Activated naive CD4-positive, alpha-beta T cell treated with anti-CD3 and anti-CD28 coated beads for 36 hours (primary cell): ENCODE measurements around the gene FHAD1. TPM values are rescaled to one million over a fixed set of nuclear protein-coding genes. Genes with fewer than 3 reads are reported as not detected.
A peak's percentile ranks its signal among the peaks of the same experiment; 100 is the strongest.

Experiments used
- CTCF ChIA-PET: fragments of 350-600 bp; sonication (Branson Sonifier 250); formaldehyde crosslinking; loops from one replicate; lab custom pipeline; 2021; ENCODE audit warnings: antibody characterized with exemption; lab: Charles Lee
- DNase-seq: peaks from one replicate; pipeline ENCODE4 v3.0.0-alpha.2; 2020
- H3K27ac Mint-ChIP-seq: one replicate; pipeline ENCODE4 v1.8.0; 2021; ENCODE audit warnings: mild to moderate bottlenecking, mixed read lengths
- H3K27me3 Mint-ChIP-seq: one replicate; pipeline ENCODE4 v1.8.0; 2021; ENCODE audit warnings: low read depth, mixed read lengths
- H3K36me3 Mint-ChIP-seq: one replicate; pipeline ENCODE4 v1.8.0; 2021; ENCODE audit warnings: low read depth, mixed read lengths
- H3K4me1 Mint-ChIP-seq: one replicate; pipeline ENCODE4 v1.8.0; 2021; ENCODE audit warnings: low read depth, mixed read lengths
- H3K4me3 Mint-ChIP-seq: one replicate; pipeline ENCODE4 v1.8.0; 2021; ENCODE audit warnings: mild to moderate bottlenecking, moderate library complexity, mixed read lengths
- H3K9me3 Mint-ChIP-seq: one replicate; pipeline ENCODE4 v1.8.0; 2021; ENCODE audit warnings: mixed read lengths
- intact Hi-C: fragments of 100-400 bp; cut with micrococcal nuclease; formaldehyde crosslinking; loops from one replicate; pipeline ENCODE4 v1.15.1; 2023
- total RNA-seq, 2 experiments: library from RNA; stranded (reverse); gene quantifications; one replicate each; pipeline ENCODE4 v1.2.3, GENCODE V29; 2021

The FHAD1 gene
- total RNA-seq, 2 experiments from 2014 or later: 0.45 TPM; not detected in 1

- CTCF ChIA-PET: interaction anchor here (1.2 to 2.1 kb wide), 2 partner anchors 18 to 89 kb away, joined by 3 to 7 read pairs; no protein-coding TSS in a partner anchor
- Mint-ChIP-seq H3K4me3 (no peak overlapping the region), H3K27me3 (peaks cover 41% of the 10 kb centered on the region), H3K9me3 (no peaks in the 10 kb centered on the region), H3K27ac (no peak overlapping the region), H3K4me1 (peaks cover 10% of the 10 kb centered on the region), H3K36me3 (no peaks in the 10 kb centered on the region)
- DNase-seq: no peak
- intact Hi-C loops: no loop called here
These were observed 94.8 kb downstream of the FHAD1 start for GRCh38 chr1:15341634-15342407.

- Mint-ChIP-seq H3K4me3 (no peak overlapping the region), H3K4me1 (peaks cover 13% of the 10 kb centered on the region), H3K9me3 (no peaks in the 10 kb centered on the region), H3K27ac (no peak overlapping the region), H3K27me3 (peaks cover 47% of the 10 kb centered on the region), H3K36me3 (no peaks in the 10 kb centered on the region)
- intact Hi-C loops: no loop called here
- no peak for DNase-seq
- CTCF ChIA-PET: interaction anchor here (2.1 kb wide), 1 partner anchor 19 kb away, joined by 7 read pairs; no protein-coding TSS in a partner anchor
These were observed 95.5 kb downstream of the FHAD1 start for GRCh38 chr1:15342408-15342967.

GRCh38 chr1:15343099-15343498, 96.1 kb downstream of the FHAD1 start:
- H3K4me3 Mint-ChIP-seq: no peak overlapping the region

GRCh38 chr1:15343729-15344128, 96.7 kb downstream of the FHAD1 start:
- DNase-seq: no peak
- Mint-ChIP-seq H3K27ac (no peak overlapping the region), H3K4me3 (no peak overlapping the region), H3K9me3 (no peaks in the 10 kb centered on the region), H3K36me3 (no peaks in the 10 kb centered on the region), H3K27me3 (peaks cover 49% of the 10 kb centered on the region), H3K4me1 (peaks cover 13% of the 10 kb centered on the region)
- CTCF ChIA-PET: no interaction called here
- intact Hi-C loops: no loop called here

More at GRCh38 chr1:15343099-15343498, 96.1 kb downstream of the FHAD1 start:
- CTCF ChIA-PET: interaction anchor here (2.1 kb wide), 1 partner anchor 20 kb away, joined by 7 read pairs; no protein-coding TSS in a partner anchor
- Mint-ChIP-seq H3K9me3 (no peaks in the 10 kb centered on the region), H3K4me1 (peaks cover 13% of the 10 kb centered on the region), H3K27ac (no peak overlapping the region), H3K36me3 (no peaks in the 10 kb centered on the region), H3K27me3 (peaks cover 53% of the 10 kb centered on the region)
- intact Hi-C loops: no loop called here
- DNase-seq: no peak

- Mint-ChIP-seq H3K9me3 (no peaks in the 10 kb centered on the region), H3K27ac (no peak overlapping the region), H3K4me3 (no peak overlapping the region), H3K27me3 (peaks cover 51% of the 10 kb centered on the region), H3K4me1 (peaks cover 13% of the 10 kb centered on the region), H3K36me3 (no peaks in the 10 kb centered on the region)
- intact Hi-C loops: no loop called here
- CTCF ChIA-PET: no interaction called here
- no peak for DNase-seq
These were observed 97.4 kb downstream of the FHAD1 start for GRCh38 chr1:15344380-15344779.

- Mint-ChIP-seq H3K27me3 (peaks cover 51% of the 10 kb centered on the region), H3K9me3 (no peaks in the 10 kb centered on the region), H3K27ac (no peak overlapping the region), H3K36me3 (no peaks in the 10 kb centered on the region), H3K4me1 (peaks cover 13% of the 10 kb centered on the region), H3K4me3 (no peak overlapping the region)
- intact Hi-C loops: no loop called here
- CTCF ChIA-PET: no interaction called here
- DNase-seq: no peak
These were observed 98.0 kb downstream of the FHAD1 start for GRCh38 chr1:15344800-15345704.

- Mint-ChIP-seq H3K9me3 (no peaks in the 10 kb centered on the region), H3K4me3 (no peak overlapping the region), H3K27ac (no peak overlapping the region), H3K27me3 (peaks cover 51% of the 10 kb centered on the region), H3K36me3 (no peaks in the 10 kb centered on the region), H3K4me1 (peaks cover 13% of the 10 kb centered on the region)
- intact Hi-C loops: no loop called here
- peak; percentile 63 for DNase-seq
- CTCF ChIA-PET: no interaction called here
These were observed 98.8 kb downstream of the FHAD1 start for GRCh38 chr1:15345705-15346345.

GRCh38 chr1:15346346-15347030, 99.5 kb downstream of the FHAD1 start:
- peaks cover 15% of the 10 kb centered on the region for H3K4me1 Mint-ChIP-seq
- no peaks in the 10 kb centered on the region for H3K9me3 Mint-ChIP-seq
- no peaks in the 10 kb centered on the region for H3K36me3 Mint-ChIP-seq
- H3K4me3 Mint-ChIP-seq: no peak overlapping the region
- intact Hi-C loops: no loop called here
- CTCF ChIA-PET: no interaction called here
- DNase-seq: no peak
- H3K27me3 Mint-ChIP-seq: peaks cover 51% of the 10 kb centered on the region
- no peak overlapping the region for H3K27ac Mint-ChIP-seq

GRCh38 chr1:15347182-15347581, 100.2 kb downstream of the FHAD1 start:
- no peak overlapping the region for H3K4me3 Mint-ChIP-seq
- peaks cover 47% of the 10 kb centered on the region for H3K27me3 Mint-ChIP-seq
- no peaks in the 10 kb centered on the region for H3K9me3 Mint-ChIP-seq
- no peak for DNase-seq
- CTCF ChIA-PET: no interaction called here
- H3K36me3 Mint-ChIP-seq: no peaks in the 10 kb centered on the region
- intact Hi-C loops: no loop called here
- peaks cover 20% of the 10 kb centered on the region for H3K4me1 Mint-ChIP-seq
- H3K27ac Mint-ChIP-seq: no peak overlapping the region

GRCh38 chr1:15348648-15349047, 101.6 kb downstream of the FHAD1 start:
- DNase-seq: no peak
- peaks cover 27% of the 10 kb centered on the region for H3K4me1 Mint-ChIP-seq
- H3K9me3 Mint-ChIP-seq: no peaks in the 10 kb centered on the region
- CTCF ChIA-PET: no interaction called here
- intact Hi-C loops: no loop called here
- no peak overlapping the region for H3K4me3 Mint-ChIP-seq
- peaks cover 39% of the 10 kb centered on the region for H3K27me3 Mint-ChIP-seq
- H3K36me3 Mint-ChIP-seq: no peaks in the 10 kb centered on the region
- no peak overlapping the region for H3K27ac Mint-ChIP-seq

- CTCF ChIA-PET: no interaction called here
- no peaks in the 10 kb centered on the region for H3K36me3 Mint-ChIP-seq
- H3K9me3 Mint-ChIP-seq: no peaks in the 10 kb centered on the region
- H3K4me3 Mint-ChIP-seq: no peak overlapping the region
- DNase-seq: no peak
- no peak overlapping the region for H3K27ac Mint-ChIP-seq
- H3K4me1 Mint-ChIP-seq: peaks cover 29% of the 10 kb centered on the region
- intact Hi-C loops: no loop called here
- peaks cover 34% of the 10 kb centered on the region for H3K27me3 Mint-ChIP-seq
These were observed 102.1 kb downstream of the FHAD1 start for GRCh38 chr1:15349133-15349532.
